Measurements from ENCODE around the gene OCA2. TPM values are rescaled to one million over a fixed set of nuclear protein-coding genes. Genes with fewer than 3 reads are reported as not detected.
"Not testable (repeated sequence)": the region's sequence is repeated elsewhere in the genome, so short reads cannot be mapped to it uniquely, and the experiment has no call there.

Gene OCA2
- total RNA-seq, 2 donors from 2014 or later = 0.31 TPM; not detected in 1

- DNase-seq (ENCODE audit: low spot score) = no peak
- TF ChIP-seq CTCF (IDR thresholded peaks at IDR 0.05) = no peak
- H3K4me1 ChIP-seq = no peaks in the 10 kb centered on the region
These were observed 133.6 kb downstream of the OCA2 start for GRCh38 chr15:27965546-27965945.

GRCh38 chr15:27961801-27962200, 137.3 kb downstream of the OCA2 start:
- H3K27me3 ChIP-seq = no peaks in the 10 kb centered on the region
- no peak overlapping the region for H3K27ac ChIP-seq
- H3K36me3 ChIP-seq = no peaks in the 10 kb centered on the region
- DNase-seq (ENCODE audit: low spot score) = no peak
- no peaks in the 10 kb centered on the region for H3K4me1 ChIP-seq
- H3K9me3 ChIP-seq = no peaks in the 10 kb centered on the region
- no peak overlapping the region for H3K4me3 ChIP-seq
- no peak for TF ChIP-seq CTCF (IDR thresholded peaks at IDR 0.05)

More at GRCh38 chr15:27965546-27965945, 133.6 kb downstream of the OCA2 start:
- H3K36me3 ChIP-seq = no peaks in the 10 kb centered on the region
- no peak overlapping the region for H3K27ac ChIP-seq
- H3K4me3 ChIP-seq = no peak overlapping the region
- H3K27me3 ChIP-seq = no peaks in the 10 kb centered on the region
- H3K9me3 ChIP-seq = no peaks in the 10 kb centered on the region

GRCh38 chr15:27958911-27959578, 140.1 kb downstream of the OCA2 start:
- TF ChIP-seq CTCF (IDR thresholded peaks at IDR 0.05) = no peak
- Histone ChIP-seq H3K4me1 (no peaks in the 10 kb centered on the region), H3K27ac (no peak overlapping the region), H3K9me3 (no peaks in the 10 kb centered on the region), H3K4me3 (no peak overlapping the region), H3K27me3 (no peaks in the 10 kb centered on the region), H3K36me3 (no peaks in the 10 kb centered on the region)
- DNase-seq (ENCODE audit: low spot score) = no peak

GRCh38 chr15:27956285-27956684, 142.8 kb downstream of the OCA2 start:
- Histone ChIP-seq H3K9me3 (no peaks in the 10 kb centered on the region), H3K4me3 (no peak overlapping the region), H3K27me3 (no peaks in the 10 kb centered on the region), H3K36me3 (no peaks in the 10 kb centered on the region), H3K27ac (no peak overlapping the region), H3K4me1 (no peaks in the 10 kb centered on the region)
- DNase-seq (ENCODE audit: low spot score) = no peak
- TF ChIP-seq CTCF (IDR thresholded peaks at IDR 0.05) = no peak

GRCh38 chr15:27955087-27955486, 144.0 kb downstream of the OCA2 start:
- Histone ChIP-seq H3K9me3 (no peaks in the 10 kb centered on the region), H3K4me1 (no peaks in the 10 kb centered on the region), H3K27ac (no peak overlapping the region), H3K36me3 (no peaks in the 10 kb centered on the region), H3K4me3 (no peak overlapping the region), H3K27me3 (no peaks in the 10 kb centered on the region)
- no peak for DNase-seq (ENCODE audit: low spot score)
- no peak for TF ChIP-seq CTCF (IDR thresholded peaks at IDR 0.05)

- not testable (repeated sequence) for H3K4me1 ChIP-seq; H3K4me3 ChIP-seq; H3K27me3 ChIP-seq; H3K36me3 ChIP-seq; H3K27ac ChIP-seq; H3K9me3 ChIP-seq; DNase-seq (ENCODE audit: low spot score)
These were observed 146.5 kb downstream of the OCA2 start for GRCh38 chr15:27952593-27952992.

All from right atrium auricular region (tissue), 2 donors.